K562 (cell line): Measurements from ENCODE around the gene MRPL19. TPM values are rescaled to one million over a fixed set of nuclear protein-coding genes. Genes with fewer than 3 reads are reported as not detected.

Source experiments
- ARID2 ChIP-seq: fragments of 450-650 bp; IDR thresholded peaks from 2 replicates; pipeline ENCODE4 v1.6.1; 2017; ENCODE audit warnings: antibody characterized with exemption, mild to moderate bottlenecking
- CC2D1A ChIP-seq: fragments of 450-650 bp; IDR thresholded peaks from 2 replicates; pipeline ENCODE4 v1.6.1; 2017; ENCODE audit warnings: mild to moderate bottlenecking
- CTCF ChIP-seq, 3 experiments: IDR thresholded peaks in 2 of 3; conservative IDR thresholded peaks in 1 of 3; 2 replicates each; pipeline ENCODE4 v1.5.1; 2011 to 2012; ENCODE audit warnings: low read length in 3 of 3, mild to moderate bottlenecking in 3 of 3, control low read depth in 2 of 3, improper control_type of control experiment in 1 of 3, inconsistent platforms in 1 of 3, low read depth in 1 of 3, mixed read lengths in 1 of 3, moderate library complexity in 1 of 3; ENCODE audit not compliant: insufficient read depth in 2 of 3
- DEAF1 ChIP-seq: fragments of 450-650 bp; formaldehyde crosslinking; IDR thresholded peaks from 2 replicates; pipeline ENCODE4 v1.4.0; 2020; ENCODE audit warnings: mild to moderate bottlenecking, moderate library complexity
- GTF2F1 ChIP-seq: IDR thresholded peaks from 2 replicates; pipeline ENCODE4 v1.6.1; 2011; ENCODE audit warnings: low read depth, low read length, improper control_type of control experiment
- HMBOX1 ChIP-seq: sonication (generic); IDR thresholded peaks from 2 replicates; pipeline ENCODE4 v1.6.1; 2016
- KLF16 ChIP-seq: IDR thresholded peaks from 2 replicates; pipeline ENCODE4 v1.6.1; 2016; ENCODE audit warnings: antibody characterized with exemption
- MYC ChIP-seq, 2 experiments: fragments of 250-450 bp in 1 of 2; sonication (Bioruptor Pico) in 1 of 2; IDR thresholded peaks; 2 replicates each; pipeline versions ENCODE4 v1.5.1 to v1.6.1; 2012 to 2021; ENCODE audit warnings: low read depth in 2 of 2, borderline replicate concordance in 1 of 2, improper control_type of control experiment in 1 of 2, low read length in 1 of 2, mild to moderate bottlenecking in 1 of 2, moderate library complexity in 1 of 2
- RAD21 ChIP-seq, 2 experiments: fragments of 250-450 bp in 1 of 2; fragments of 450-650 bp in 1 of 2; sonication (Bioruptor Pico) in 1 of 2; formaldehyde crosslinking in 1 of 2; IDR thresholded peaks in 1 of 2; conservative IDR thresholded peaks in 1 of 2; 2 replicates each; pipeline versions ENCODE4 v1.4.0 to v1.8.0; 2020 to 2022; ENCODE audit warnings: mild to moderate bottlenecking in 2 of 2, moderate library complexity in 1 of 2
- STAG1 ChIP-seq: sonication (generic); formaldehyde crosslinking; IDR thresholded peaks from 2 replicates; pipeline ENCODE4 v1.5.0; 2020; ENCODE audit warnings: missing genetic modification reagents, borderline replicate concordance
- TFAP4 ChIP-seq: sonication (generic); formaldehyde crosslinking; IDR thresholded peaks from 2 replicates; pipeline ENCODE4 v1.8.0; 2022; ENCODE audit warnings: missing genetic modification reagents, mild to moderate bottlenecking, moderate library complexity, borderline replicate concordance
- ZBTB8A ChIP-seq: fragments of 450-650 bp; IDR thresholded peaks from 2 replicates; pipeline ENCODE4 v1.6.1; 2018; ENCODE audit warnings: mild to moderate bottlenecking, moderate library complexity; ENCODE audit not compliant: partially characterized antibody
- ZMIZ1 ChIP-seq, 2 experiments: fragments of 150-350 bp in 1 of 2; IDR thresholded peaks; 2 replicates each; pipeline ENCODE4 v1.6.1; 2012 to 2016; ENCODE audit warnings: low read depth in 2 of 2, low read length in 2 of 2, mild to moderate bottlenecking in 1 of 2, moderate library complexity in 1 of 2
- ZNF384 ChIP-seq: IDR thresholded peaks from 2 replicates; pipeline ENCODE4 v1.6.1; 2012; ENCODE audit warnings: low read depth, low read length, improper control_type of control experiment
- polyA plus RNA-seq, 8 experiments: library from polyadenylated mRNA; depleted of rRNA in 4 of 8; stranded (reverse) in 5 of 8; unstranded in 3 of 8; fragments of >200 nt; fragmentation: Nextera tagmentation in 2 of 8; fragmentation: Illumina TruSeq in 1 of 8; extraction: Ambion mirVana in 2 of 8; extraction: Trizol in 1 of 8; gene quantifications; 2 replicates each; pipeline versions ENCODE4 v1.2.1 to v1.2.3, GENCODE V29; 2011 to 2014; ENCODE audit warnings: inconsistent platforms in 1 of 8, missing spikeins in 1 of 8
- total RNA-seq, 7 experiments: library from RNA; depleted of rRNA in 6 of 7; stranded (reverse); fragments of >200 nt in 6 of 7; fragmentation: Illumina TruSeq in 2 of 7; extraction: Trizol in 2 of 7; gene quantifications; 2 replicates each; pipeline versions ENCODE4 v1.2.1 to v1.2.3, GENCODE V29; 2011 to 2021; ENCODE audit warnings: low replicate concordance in 1 of 7

Gene MRPL19
- total and polyA plus RNA-seq, 9 of the 15 experiments (the other 6 are each of a cell fraction or from before 2014, with no cell fraction given): 9.7 to 65.9 (median 56.1) TPM

DNA sequence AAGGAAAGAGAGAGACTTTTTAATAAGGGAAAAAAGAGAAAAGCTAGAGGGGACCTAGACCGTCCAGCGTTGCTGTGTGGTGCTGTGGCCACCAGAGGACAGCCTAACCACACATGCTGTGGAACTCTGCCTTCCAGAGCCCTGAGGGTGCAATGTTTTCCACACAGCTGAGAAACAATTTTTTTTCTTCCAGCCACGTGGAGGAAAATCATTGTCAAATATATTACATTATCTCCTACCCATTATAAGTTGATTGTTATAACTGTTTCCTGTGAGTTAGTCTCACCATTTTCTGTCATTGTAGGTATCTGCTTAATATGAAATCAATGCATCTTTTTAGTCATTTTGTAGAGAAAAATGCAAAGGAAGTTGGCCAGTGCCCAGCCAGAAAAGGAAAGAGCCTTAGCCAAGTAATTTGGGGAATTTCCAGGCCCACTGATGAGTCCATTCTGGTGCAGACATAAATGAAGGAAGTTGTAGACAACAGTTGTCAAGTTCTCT, 5.9 kb upstream of the MRPL19 start (continued):
- TF ChIP-seq CTCF (IDR thresholded peaks at IDR 0.05 in 2 of 3, conservative IDR thresholded peaks at IDR 0.05 in 1 of 3; ENCODE audit: insufficient read depth in 2 of 3, low read depth in 1 of 3, low read length in 3 of 3) (peak; percentile 94 to 98 (median 97)), ZBTB8A (no peak), ZNF384 (0 out of 2 replicates have a peak, but pooled peaks have one; percentile 18), DEAF1 (CRISPR knock-in tag) (peak; percentile 65), GTF2F1 (no peak), CC2D1A (peak; percentile 44; the same call in 1 of the 2 replicates), MYC (IDR thresholded peaks at IDR 0.05; ENCODE audit: low read depth, low read length) (peak; percentile 42; the same call in 1 of the 2 replicates), MYC (CRISPR knock-in tag; IDR thresholded peaks at IDR 0.05; ENCODE audit: borderline replicate concordance, low read depth) (no peak), TFAP4 (CRISPR knock-in tag) (peak; percentile 26; the same call in 1 of the 2 replicates), RAD21 (CRISPR knock-in tag; conservative IDR thresholded peaks at IDR 0.05 in 1 of 2, IDR thresholded peaks at IDR 0.05 in 1 of 2) (peak; percentile 88 to 94), HMBOX1 (no peak), ARID2 (peak; percentile 81), STAG1 (peak; percentile 57; the same call in 1 of the 2 replicates), ZMIZ1 (IDR thresholded peaks at IDR 0.05; ENCODE audit: low read depth in 2 of 2, low read length in 2 of 2) (no peak), KLF16 (peak; percentile 51; the same call in 1 of the 2 replicates)
